Choroid plexus epithelial cell (primary cell): ENCODE data around the gene PCDH17.

Source experiments
- DNase-seq: peaks from one replicate; pipeline ENCODE4 v3.0.0-alpha.2; 2010; ENCODE audit warnings: low read depth
- H3K4me3 ChIP-seq: 2 replicates; pipeline ENCODE4 v1.5.1; 2011; ENCODE audit warnings: low read depth, mild to moderate bottlenecking, control low read depth, low read length, moderate library complexity
- CTCF ChIP-seq: conservative IDR thresholded peaks from 2 replicates; pipeline ENCODE4 v1.5.1; 2011; ENCODE audit warnings: low read depth, mild to moderate bottlenecking, control low read depth, inconsistent platforms, low read length, moderate library complexity

The PCDH17 gene

GRCh38 chr13:57682128-57682716, 50.7 kb downstream of the PCDH17 start:
- TF ChIP-seq CTCF: no peak
- no peak overlapping the region for H3K4me3 ChIP-seq
- no peak for DNase-seq

- no peak for TF ChIP-seq CTCF
- no peak overlapping the region for H3K4me3 ChIP-seq
- DNase-seq: no peak
These were observed 67.3 kb downstream of the PCDH17 start for GRCh38 chr13:57698851-57699250.

GRCh38 chr13:57704031-57704430, 72.5 kb downstream of the PCDH17 start:
- TF ChIP-seq CTCF: no peak
- no peak overlapping the region for H3K4me3 ChIP-seq
- DNase-seq: no peak

- TF ChIP-seq CTCF: no peak
- no peak overlapping the region for H3K4me3 ChIP-seq
- DNase-seq: no peak
These were observed 84.8 kb downstream of the PCDH17 start for GRCh38 chr13:57716295-57716694.

GRCh38 chr13:57724486-57725272, 93.1 kb downstream of the PCDH17 start:
- DNase-seq: no peak
- H3K4me3 ChIP-seq: no peak overlapping the region
- no peak for TF ChIP-seq CTCF

GRCh38 chr13:57725480-57725879, 93.9 kb downstream of the PCDH17 start:
- no peak overlapping the region for H3K4me3 ChIP-seq
- no peak for TF ChIP-seq CTCF
- DNase-seq: no peak

- DNase-seq: no peak
- no peak for TF ChIP-seq CTCF
- no peak overlapping the region for H3K4me3 ChIP-seq
These were observed 95.4 kb downstream of the PCDH17 start for GRCh38 chr13:57726981-57727380.
